ENCODE measurements around the gene THAP11. TPM values are rescaled to one million over a fixed set of nuclear protein-coding genes. Genes with fewer than 3 reads are reported as not detected.

Gene THAP11
- total and polyA plus RNA-seq, 2 of the 13 experiments (the other 11 are each of a cell fraction or from before 2014, with no cell fraction given), result 44.2 to 53.4 TPM

DNA sequence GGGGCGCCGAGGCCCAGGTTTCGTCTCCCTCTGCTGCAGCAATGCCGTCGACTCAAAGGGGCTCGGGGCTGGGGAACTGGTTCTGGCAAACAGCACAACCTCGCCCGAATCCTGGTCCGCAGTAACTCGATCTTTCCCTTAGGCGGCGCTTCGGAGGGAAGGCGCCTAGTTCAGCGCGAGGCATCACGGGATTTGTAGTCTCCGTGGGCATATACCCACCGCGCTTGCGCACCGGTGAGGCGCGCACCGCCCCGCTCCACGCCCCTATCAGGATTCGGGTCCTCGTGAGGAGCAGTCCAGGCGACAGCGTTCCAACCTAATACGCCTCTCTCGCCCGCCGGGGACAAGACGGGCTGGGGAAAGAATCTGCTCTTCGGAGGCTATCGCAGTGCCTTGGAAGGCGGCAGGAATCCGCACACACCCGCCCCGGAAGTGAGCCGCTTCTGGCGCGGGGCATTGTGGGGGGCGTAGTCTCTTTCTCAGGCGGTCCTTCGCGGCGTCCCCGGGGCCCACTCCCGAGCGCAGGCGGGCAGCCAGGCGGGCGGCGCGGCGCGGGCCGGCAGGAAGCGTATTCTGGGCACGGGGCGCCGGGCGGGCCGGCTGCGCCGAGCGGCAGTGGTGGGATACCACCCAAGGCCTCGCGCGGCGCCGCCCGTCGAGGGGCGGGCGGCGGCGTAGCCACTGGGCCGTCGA, at the start of gene THAP11 (continued):
- TF ChIP-seq, protein P1, sequence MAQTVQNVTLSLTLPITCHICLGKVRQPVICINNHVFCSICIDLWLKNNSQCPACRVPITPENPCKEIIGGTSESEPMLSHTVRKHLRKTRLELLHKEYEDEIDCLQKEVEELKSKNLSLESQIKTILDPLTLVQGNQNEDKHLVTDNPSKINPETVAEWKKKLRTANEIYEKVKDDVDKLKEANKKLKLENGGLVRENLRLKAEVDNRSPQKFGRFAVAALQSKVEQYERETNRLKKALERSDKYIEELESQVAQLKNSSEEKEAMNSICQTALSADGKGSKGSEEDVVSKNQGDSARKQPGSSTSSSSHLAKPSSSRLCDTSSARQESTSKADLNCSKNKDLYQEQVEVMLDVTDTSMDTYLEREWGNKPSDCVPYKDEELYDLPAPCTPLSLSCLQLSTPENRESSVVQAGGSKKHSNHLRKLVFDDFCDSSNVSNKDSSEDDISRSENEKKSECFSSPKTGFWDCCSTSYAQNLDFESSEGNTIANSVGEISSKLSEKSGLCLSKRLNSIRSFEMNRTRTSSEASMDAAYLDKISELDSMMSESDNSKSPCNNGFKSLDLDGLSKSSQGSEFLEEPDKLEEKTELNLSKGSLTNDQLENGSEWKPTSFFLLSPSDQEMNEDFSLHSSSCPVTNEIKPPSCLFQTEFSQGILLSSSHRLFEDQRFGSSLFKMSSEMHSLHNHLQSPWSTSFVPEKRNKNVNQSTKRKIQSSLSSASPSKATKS (CRISPR knock-in tag; IDR thresholded peaks at IDR 0.05), result 0 out of 2 replicates have a peak, but pooled peaks have one; percentile 50
- TF ChIP-seq MTA1 (CRISPR knock-in tag; IDR thresholded peaks at IDR 0.05; ENCODE audit: borderline replicate concordance), result no peak
- TF ChIP-seq, protein P2, sequence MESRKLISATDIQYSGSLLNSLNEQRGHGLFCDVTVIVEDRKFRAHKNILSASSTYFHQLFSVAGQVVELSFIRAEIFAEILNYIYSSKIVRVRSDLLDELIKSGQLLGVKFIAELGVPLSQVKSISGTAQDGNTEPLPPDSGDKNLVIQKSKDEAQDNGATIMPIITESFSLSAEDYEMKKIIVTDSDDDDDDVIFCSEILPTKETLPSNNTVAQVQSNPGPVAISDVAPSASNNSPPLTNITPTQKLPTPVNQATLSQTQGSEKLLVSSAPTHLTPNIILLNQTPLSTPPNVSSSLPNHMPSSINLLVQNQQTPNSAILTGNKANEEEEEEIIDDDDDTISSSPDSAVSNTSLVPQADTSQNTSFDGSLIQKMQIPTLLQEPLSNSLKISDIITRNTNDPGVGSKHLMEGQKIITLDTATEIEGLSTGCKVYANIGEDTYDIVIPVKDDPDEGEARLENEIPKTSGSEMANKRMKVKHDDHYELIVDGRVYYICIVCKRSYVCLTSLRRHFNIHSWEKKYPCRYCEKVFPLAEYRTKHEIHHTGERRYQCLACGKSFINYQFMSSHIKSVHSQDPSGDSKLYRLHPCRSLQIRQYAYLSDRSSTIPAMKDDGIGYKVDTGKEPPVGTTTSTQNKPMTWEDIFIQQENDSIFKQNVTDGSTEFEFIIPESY (CRISPR knock-in tag; IDR thresholded peaks at IDR 0.05), result peak; percentile 76
- no peak; the same call in 1 of the 2 replicates for TF ChIP-seq ZNF33B (CRISPR knock-in tag; IDR thresholded peaks at IDR 0.05)
- TF ChIP-seq SOX13 (IDR thresholded peaks at IDR 0.05), result no peak
- peak in 1 of 2 experiments; percentile 27; a peak in 1 of 4 replicates for TF ChIP-seq SOX13 (CRISPR knock-in tag; conservative IDR thresholded peaks at IDR 0.05 in 1 of 2, IDR thresholded peaks at IDR 0.05 in 1 of 2)
- peak; percentile 60; the same call in 1 of the 2 replicates for TF ChIP-seq NFYC (CRISPR knock-in tag; IDR thresholded peaks at IDR 0.05)
- peak; percentile 94 for TF ChIP-seq KLF13 (CRISPR knock-in tag; IDR thresholded peaks at IDR 0.05)
- TF ChIP-seq, protein P3, sequence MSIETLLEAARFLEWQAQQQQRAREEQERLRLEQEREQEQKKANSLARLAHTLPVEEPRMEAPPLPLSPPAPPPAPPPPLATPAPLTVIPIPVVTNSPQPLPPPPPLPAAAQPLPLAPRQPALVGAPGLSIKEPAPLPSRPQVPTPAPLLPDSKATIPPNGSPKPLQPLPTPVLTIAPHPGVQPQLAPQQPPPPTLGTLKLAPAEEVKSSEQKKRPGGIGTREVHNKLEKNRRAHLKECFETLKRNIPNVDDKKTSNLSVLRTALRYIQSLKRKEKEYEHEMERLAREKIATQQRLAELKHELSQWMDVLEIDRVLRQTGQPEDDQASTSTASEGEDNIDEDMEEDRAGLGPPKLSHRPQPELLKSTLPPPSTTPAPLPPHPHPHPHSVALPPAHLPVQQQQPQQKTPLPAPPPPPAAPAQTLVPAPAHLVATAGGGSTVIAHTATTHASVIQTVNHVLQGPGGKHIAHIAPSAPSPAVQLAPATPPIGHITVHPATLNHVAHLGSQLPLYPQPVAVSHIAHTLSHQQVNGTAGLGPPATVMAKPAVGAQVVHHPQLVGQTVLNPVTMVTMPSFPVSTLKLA (IDR thresholded peaks at IDR 0.05), result peak; percentile 38; the same call in 1 of the 2 replicates
- TF ChIP-seq, protein P4, sequence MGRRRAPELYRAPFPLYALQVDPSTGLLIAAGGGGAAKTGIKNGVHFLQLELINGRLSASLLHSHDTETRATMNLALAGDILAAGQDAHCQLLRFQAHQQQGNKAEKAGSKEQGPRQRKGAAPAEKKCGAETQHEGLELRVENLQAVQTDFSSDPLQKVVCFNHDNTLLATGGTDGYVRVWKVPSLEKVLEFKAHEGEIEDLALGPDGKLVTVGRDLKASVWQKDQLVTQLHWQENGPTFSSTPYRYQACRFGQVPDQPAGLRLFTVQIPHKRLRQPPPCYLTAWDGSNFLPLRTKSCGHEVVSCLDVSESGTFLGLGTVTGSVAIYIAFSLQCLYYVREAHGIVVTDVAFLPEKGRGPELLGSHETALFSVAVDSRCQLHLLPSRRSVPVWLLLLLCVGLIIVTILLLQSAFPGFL (CRISPR knock-in tag; IDR thresholded peaks at IDR 0.05), result no peak
- TF ChIP-seq YEATS4 (CRISPR knock-in tag; IDR thresholded peaks at IDR 0.05; ENCODE audit: borderline replicate concordance), result peak; percentile 53; the same call in 1 of the 2 replicates
- TF ChIP-seq, protein P5, sequence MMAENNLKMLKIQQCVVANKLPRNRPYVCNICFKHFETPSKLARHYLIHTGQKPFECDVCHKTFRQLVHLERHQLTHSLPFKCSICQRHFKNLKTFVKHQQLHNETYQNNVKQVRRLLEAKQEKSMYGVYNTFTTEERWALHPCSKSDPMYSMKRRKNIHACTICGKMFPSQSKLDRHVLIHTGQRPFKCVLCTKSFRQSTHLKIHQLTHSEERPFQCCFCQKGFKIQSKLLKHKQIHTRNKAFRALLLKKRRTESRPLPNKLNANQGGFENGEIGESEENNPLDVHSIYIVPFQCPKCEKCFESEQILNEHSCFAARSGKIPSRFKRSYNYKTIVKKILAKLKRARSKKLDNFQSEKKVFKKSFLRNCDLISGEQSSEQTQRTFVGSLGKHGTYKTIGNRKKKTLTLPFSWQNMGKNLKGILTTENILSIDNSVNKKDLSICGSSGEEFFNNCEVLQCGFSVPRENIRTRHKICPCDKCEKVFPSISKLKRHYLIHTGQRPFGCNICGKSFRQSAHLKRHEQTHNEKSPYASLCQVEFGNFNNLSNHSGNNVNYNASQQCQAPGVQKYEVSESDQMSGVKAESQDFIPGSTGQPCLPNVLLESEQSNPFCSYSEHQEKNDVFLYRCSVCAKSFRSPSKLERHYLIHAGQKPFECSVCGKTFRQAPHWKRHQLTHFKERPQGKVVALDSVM (CRISPR knock-in tag; IDR thresholded peaks at IDR 0.05), result peak; percentile 67
- TF ChIP-seq ZNF737 (CRISPR knock-in tag; IDR thresholded peaks at IDR 0.05; ENCODE audit: borderline replicate concordance), result no peak
- TF ChIP-seq KLF6 (CRISPR knock-in tag; IDR thresholded peaks at IDR 0.05), result peak; percentile 78
- no peak for TF ChIP-seq DNMT1 (CRISPR knock-in tag; IDR thresholded peaks at IDR 0.05)
- TF ChIP-seq ZMYM4 (CRISPR knock-in tag; IDR thresholded peaks at IDR 0.05), result peak; percentile 67
- no peak for TF ChIP-seq ZNF496 (CRISPR knock-in tag; IDR thresholded peaks at IDR 0.05; ENCODE audit: insufficient replicate concordance)
- TF ChIP-seq SALL2 (CRISPR knock-in tag; IDR thresholded peaks at IDR 0.05), result peak; percentile 71; the same call in 1 of the 2 replicates
- TF ChIP-seq ELF1 (CRISPR knock-in tag; IDR thresholded peaks at IDR 0.05), result peak; percentile 90

All from HepG2 (cell line).